Measurements from ENCODE around the gene BBS9.
A peak's percentile ranks its signal among the peaks of the same experiment; 100 is the strongest.
"Not testable (repeated sequence)": the region's sequence is repeated elsewhere in the genome, so short reads cannot be mapped to it uniquely, and the experiment has no call there.

Gene BBS9

GRCh38 chr7:33128990-33129805 lies at the start of gene BBS9:
BBS9 (plus strand) TSS chr7:33129564; CDS start chr7:33146253, 16,689 bp downstream.
- peak; percentile 94 for DNase-seq (ENCODE audit: low spot score)

DNA sequence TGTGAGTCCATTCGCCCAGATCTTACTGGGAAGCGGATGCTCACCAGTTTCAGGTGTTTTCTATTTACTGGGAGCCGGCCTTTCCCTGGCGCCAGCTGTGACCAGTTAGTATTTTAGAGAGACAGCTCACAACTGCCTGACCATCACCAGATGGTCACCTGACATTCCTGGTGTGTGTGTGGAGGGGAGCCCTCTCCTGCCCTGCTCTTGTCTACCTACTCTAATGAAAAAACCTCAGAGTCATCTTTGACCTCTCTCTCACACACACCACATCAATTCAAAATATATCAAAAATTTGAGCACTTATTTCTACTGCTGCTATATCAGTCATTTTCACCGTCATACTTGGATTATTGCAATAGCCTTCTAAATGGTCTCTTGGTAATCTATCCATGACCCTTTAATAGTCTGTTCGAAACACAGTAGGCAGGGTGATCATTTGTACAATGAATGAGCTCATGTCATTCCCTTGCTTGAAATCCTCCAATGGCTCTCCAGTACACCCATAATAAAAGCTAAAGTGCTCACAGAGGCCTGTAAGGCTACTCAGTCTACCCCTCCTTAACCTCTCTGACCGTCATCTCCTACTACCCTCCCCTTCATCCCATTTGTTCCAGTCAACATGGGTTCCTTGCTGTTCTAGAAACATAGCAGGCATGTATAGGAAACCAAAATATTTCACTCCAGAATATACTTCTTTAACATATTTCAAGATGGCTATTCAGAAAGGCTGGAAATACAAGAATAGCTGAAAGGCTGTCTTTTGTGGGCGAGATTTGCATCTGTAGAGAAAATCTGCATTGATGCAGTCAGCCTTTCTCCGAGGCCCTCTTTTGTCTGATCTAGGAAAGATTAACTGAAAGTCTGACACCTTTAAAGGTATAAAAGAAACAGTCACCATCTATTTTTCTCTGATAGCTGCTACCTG lies 49.3 kb upstream of the BBS9 start:
- DNase-seq (ENCODE audit: low spot score): no peak

DNA sequence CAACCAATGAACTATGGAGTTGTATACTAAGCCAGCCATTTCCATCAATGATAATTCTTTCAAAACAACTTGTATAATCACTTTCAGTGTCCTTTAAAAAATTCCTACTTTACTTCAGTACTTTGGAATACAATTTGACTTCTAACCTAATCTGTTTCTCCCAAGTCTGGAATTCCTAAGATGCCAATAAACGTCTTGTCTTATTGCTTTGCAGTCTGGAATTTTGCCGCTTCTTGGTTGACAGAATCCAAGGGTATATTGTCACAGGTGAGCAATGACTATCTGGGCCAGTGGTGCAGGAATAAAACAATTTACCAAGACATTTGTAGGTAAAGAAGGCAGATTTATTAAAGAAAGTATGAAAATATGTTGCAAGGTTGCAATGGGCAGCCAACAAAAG lies 42.0 kb upstream of the BBS9 start:
- DNase-seq (ENCODE audit: low spot score): no peak

DNA sequence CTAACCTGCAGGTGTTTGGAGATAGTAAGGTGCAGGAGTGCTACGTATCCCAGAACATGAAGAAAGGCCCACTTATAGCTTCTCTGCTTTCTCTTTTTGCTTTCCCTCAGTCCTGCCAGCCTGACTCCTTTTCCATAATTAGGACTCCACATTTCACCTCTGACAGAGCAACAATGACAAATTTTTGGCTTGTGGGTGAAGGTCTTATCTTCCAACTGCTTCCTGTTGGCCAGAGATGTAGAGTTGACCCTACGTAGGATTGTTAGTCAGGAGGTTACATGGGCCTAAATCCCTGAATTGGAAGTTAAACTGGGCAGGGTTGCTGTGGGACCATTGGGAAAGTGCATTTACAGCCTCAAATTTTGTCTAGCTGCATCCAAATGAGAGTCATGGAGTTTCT lies 41.5 kb upstream of the BBS9 start:
- DNase-seq (ENCODE audit: low spot score): no peak

DNA sequence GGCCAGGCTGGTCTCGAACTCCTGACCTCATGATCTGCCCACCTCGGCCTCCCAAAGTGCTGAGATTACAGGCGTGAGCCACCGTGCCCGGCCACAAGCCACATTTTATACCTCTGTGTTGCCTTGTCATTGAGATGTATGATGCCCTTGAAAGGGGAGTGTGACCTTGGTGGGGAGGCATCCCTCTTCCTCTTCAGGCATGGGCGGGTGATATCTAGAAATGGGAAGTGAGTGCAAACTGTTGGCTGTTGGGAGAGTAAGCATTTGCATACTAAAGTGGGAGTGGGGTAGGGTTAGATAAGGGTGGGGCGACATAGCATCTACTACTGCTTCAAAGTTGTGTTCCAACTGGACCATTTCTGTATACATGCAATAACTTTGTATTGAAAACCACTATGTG lies 40.2 kb upstream of the BBS9 start:
- DNase-seq (ENCODE audit: low spot score): no peak

GRCh38 chr7:33091111-33091531 lies 38.2 kb upstream of the BBS9 start:
- DNase-seq (ENCODE audit: low spot score): no peak

- DNase-seq (ENCODE audit: low spot score): no peak
Observed at GRCh38 chr7:33091641-33092191, 37.6 kb upstream of the BBS9 start.

- no peak for DNase-seq (ENCODE audit: low spot score)
Observed at GRCh38 chr7:33093266-33093665, 36.1 kb upstream of the BBS9 start.

GRCh38 chr7:33094745-33095275 lies 34.6 kb upstream of the BBS9 start:
- not testable (repeated sequence) for DNase-seq (ENCODE audit: low spot score)

DNA sequence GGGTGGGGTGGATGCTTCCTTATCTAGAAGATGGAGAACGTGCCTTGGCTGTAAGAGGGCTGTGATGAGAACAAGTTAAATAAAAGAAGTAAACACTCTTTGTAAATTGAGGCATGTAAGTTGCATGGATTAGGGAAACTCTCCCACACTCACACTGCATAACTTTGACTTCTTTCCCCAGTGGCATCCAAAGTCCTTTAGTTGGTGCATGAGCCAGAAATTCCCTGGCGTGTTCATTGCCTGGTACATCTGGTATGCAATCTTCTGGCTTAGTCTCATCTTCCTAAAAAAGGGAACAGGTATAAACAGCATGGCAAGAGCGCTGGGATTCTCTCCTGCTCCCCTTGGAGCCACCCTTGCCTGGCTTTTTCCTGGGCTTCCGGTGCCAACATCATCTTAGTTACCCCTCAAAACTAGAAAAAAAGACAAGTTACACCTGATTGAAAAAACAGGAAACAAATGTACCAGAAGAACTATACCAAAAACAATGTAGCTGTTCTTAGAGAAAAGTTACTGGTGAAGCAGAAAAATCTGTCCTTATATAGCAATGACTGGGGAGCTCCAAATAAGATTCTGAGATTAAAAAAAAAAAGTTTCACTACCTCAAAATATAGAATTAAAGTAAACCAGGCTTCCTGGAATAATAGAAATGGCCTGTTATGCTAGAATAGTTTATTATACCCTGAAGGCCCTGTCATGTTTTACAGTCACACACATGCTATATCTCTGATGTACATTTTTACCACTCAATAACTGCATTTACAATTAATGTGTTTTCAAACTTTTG lies 30.0 kb upstream of the BBS9 start:
- no peak for DNase-seq (ENCODE audit: low spot score)

- DNase-seq (ENCODE audit: low spot score): no peak
Observed at GRCh38 chr7:33100770-33101169, 28.6 kb upstream of the BBS9 start.

DNA sequence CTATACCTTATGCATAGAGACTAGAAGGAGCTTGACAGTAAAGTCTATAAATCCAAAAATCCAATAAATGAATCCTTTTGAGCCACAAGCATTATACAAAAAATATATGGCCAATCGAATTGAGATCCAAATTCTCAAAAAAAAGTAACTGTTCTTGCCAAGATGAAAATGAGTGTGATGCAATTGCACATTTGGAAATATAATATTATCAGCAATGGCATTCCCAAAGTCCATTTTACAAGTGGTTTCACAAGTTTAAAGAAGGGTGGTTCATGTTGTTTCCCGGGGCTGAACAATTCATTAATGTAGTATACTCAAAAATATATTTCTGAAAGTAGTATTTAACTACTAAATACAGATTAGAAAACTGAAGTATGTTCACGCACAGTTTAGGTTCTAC lies 27.5 kb upstream of the BBS9 start:
- no peak for DNase-seq (ENCODE audit: low spot score)

DNA sequence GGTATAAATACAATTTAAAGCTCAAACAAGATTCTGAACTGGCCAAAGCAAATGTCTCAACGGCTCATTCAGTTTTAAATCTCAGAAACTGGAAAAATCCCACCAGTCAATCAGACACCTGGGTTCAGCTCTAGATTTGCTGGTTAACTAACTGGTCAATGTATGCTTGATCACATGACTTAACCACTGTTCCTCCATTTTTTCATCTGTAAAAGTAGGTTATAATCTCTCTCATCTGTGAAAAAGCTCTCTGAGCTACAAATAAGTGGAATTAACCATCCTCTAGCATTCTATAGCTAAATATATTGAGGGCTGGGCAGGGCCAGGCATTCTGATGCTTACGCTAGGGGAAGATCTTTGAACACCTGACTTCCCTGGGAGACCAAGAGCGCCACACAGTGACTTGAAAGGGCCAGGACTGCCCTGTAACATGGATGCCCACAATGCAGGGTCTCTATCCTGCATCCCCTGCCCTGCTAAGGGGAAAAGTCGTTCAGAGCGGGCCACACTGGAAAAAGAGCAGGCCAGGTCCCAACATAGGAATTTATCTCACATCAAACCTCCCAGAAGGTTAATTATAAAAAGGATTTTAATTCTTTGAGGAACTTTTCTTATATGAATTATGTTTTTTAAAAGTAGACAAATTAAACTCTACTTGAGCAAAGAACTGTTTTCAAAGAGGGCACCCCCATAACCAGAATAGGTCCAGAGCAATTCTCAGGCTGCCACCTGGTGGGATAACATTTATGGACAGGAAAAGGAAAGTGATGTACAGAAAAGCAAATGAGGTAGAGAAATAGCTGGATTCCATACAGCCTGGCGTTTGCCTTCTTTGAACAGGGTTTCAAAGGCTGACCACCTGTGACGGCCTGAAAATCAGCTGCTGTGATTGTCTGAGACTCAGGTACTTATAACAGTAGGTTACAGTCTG lies 22.0 kb upstream of the BBS9 start:
- peak; percentile 33 for DNase-seq (ENCODE audit: low spot score)

- DNase-seq (ENCODE audit: low spot score): peak; percentile 37
Observed at GRCh38 chr7:33108554-33109004, 20.8 kb upstream of the BBS9 start.

- DNase-seq (ENCODE audit: low spot score): peak; percentile 83
Observed at GRCh38 chr7:33109005-33109757, 20.2 kb upstream of the BBS9 start, which contains the start of gene RP9. RP9 (minus strand) TSS chr7:33109404; CDS start chr7:33109372, 32 bp downstream.

DNA sequence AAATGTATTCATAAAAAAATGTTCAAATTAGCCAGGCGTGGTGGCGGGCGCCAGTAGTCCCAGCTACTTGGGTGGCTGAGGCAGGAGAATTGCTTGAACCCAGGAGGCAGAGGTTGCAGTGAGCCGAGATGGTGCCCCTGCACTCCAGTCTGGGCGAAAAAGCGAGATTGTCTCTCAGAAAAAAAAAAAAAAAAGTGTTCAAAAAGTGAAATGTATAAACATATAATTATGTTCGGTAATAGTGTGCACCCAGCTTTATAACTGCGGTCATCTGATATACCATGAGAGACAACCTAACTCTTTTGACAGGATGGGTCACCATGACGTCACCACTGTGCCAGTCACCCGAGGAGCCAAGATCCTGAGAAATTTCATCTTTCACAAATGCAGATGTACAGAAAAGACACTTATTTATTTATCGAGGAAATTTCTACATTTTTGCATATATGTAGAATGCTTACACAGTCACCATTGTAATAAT lies 19.6 kb upstream of the BBS9 start:
- no peak for DNase-seq (ENCODE audit: low spot score)

DNA sequence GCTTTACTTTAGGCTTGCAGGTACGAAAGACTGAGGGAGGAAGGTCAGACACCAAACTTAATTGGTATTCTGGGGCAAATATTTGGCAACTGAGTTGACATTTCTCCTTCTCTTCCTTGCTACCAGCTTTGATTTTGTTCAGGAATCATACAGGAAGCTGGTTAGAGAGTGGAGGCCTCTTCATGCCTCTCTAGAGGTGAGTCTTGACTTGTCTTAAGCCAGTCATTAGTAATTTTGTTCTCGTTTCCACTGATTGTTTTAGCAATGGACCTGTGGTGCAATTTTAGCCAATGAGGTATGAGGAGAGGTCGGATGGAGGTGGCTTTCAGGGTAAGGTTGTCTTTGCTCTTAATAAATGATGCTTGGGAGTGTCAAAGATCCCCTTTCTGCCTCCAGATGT lies 17.8 kb upstream of the BBS9 start:
- no peak for DNase-seq (ENCODE audit: low spot score)

- no peak for DNase-seq (ENCODE audit: low spot score)
Observed at GRCh38 chr7:33114976-33115375, 14.4 kb upstream of the BBS9 start.

DNA sequence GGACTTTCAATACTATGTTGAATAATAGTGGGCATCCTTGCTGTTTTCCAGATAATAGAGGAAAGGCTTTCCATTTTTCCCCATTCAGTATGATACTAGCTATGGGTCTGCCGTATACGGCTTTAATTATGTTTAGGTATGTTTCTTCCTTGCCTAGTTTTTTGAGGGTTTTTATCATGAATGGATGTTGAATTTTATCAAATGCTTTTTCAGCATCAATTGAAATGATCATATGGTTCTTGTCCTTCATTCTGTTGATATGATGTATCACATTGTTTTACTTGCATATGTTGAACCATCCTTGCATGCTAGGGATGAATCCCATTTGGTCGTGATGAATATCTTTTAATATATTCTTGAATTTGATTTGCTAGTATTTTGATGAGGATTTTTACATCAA lies 11.0 kb upstream of the BBS9 start:
- no peak for DNase-seq (ENCODE audit: low spot score)
